ENCODE results near the gene INSIG2. TPM values are rescaled to one million over a fixed set of nuclear protein-coding genes. Genes with fewer than 3 reads are reported as not detected.

Gene INSIG2
- total and polyA plus RNA-seq, 2 of the 8 experiments (the other 6 are each of a cell fraction or from before 2014, with no cell fraction given): 7.0 to 11.2 TPM

DNA sequence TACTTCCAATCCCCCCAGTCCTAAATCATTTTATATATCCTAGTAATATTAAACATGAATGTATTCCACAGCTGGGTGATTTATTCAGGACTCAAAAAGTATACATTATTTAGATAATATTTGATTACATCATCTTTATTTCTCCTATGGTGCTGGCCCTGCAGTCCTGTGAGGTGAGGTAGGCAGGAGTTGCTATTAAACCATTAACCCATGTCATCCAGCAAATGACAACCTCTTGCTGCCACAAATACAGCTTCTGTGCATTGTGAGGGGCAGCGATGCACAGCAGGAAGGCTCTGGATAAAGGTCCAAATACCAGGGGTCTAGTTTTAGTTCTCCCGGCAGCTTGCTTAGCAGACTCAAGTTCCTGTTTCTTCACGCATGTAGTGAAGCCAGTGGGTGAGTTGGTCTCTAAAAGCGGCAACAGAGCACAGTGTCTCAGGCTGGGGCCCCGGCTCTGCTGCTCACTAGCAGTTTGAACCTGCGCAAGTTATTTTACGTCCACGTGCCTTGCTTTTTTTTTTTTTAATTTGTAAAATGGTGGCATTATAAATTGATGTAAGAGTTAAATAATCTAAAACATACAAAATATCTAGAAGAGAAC lies 36.1 kb downstream of the INSIG2 start:
- no peaks in the 10 kb centered on the region for H3K23me2 ChIP-seq (ENCODE audit: low read depth, low read length)
- no peak overlapping the region for H3K4me3 ChIP-seq (ENCODE audit: extremely low read depth in 1 of 4, insufficient read depth in 2 of 4, low read depth in 3 of 4, low read length in 4 of 4)
- no peak overlapping the region for H3K9ac ChIP-seq (replicated peaks in 1 of 4; ENCODE audit: extremely low read depth in 1 of 4, low read depth in 3 of 4, low read length in 3 of 4)
- H2BK20ac ChIP-seq (ENCODE audit: low read length): no peak overlapping the region
- no peak overlapping the region for H4K8ac ChIP-seq (ENCODE audit: extremely low read depth, insufficient read depth, low read length)
- no peak overlapping the region for H3K14ac ChIP-seq (ENCODE audit: insufficient read length)
- no peak overlapping the region for H2AFZ ChIP-seq (ENCODE audit: low read length)
- H3K56ac ChIP-seq (replicated peaks; ENCODE audit: insufficient read length, low read depth, low read length): no peak overlapping the region
- H4K5ac ChIP-seq (ENCODE audit: insufficient read length, low read depth, low read length): no peak overlapping the region
- 92% methylated on average over 8 of the region's 8 CpGs; no CpG with 5 or more reads in 1 of the 2 experiments for WGBS, 2 experiments (ENCODE audit: extremely low coverage in 1 of 2, insufficient coverage in 1 of 2, insufficient read length in 1 of 2, insufficient replicate concordance in 2 of 2, low coverage in 1 of 2, low lambda C conversion rate in 2 of 2, missing lambda C conversion rate in 1 of 2)
- no peak overlapping the region for H3K4ac ChIP-seq (replicated peaks; ENCODE audit: insufficient read length, low read depth, low read length)
- FAIRE-seq: no peak
- no peak overlapping the region for H4K91ac ChIP-seq (replicated peaks; ENCODE audit: insufficient read length, low read length)
- H3K36me3 ChIP-seq (ENCODE audit: control insufficient read depth in 2 of 4, insufficient read depth in 4 of 4, low read length in 3 of 4): no peaks in the 10 kb centered on the region
- H4K20me1 ChIP-seq (replicated peaks in 1 of 2; ENCODE audit: control insufficient read depth in 1 of 2, insufficient read depth in 2 of 2, low read length in 2 of 2): no peaks in the 10 kb centered on the region
- no peaks in the 10 kb centered on the region for H3K79me2 ChIP-seq (ENCODE audit: control insufficient read depth in 1 of 2, insufficient read depth in 2 of 2, low read length in 2 of 2)
- CTCF ChIA-PET (ENCODE audit: partially characterized antibody): no interaction called here
- H3K27me3 ChIP-seq (replicated peaks in 1 of 4; ENCODE audit: control insufficient read depth in 3 of 4, extremely low read depth in 1 of 4, insufficient read depth in 3 of 4, low read length in 3 of 4): no peaks in the 10 kb centered on the region
- H2BK120ac ChIP-seq (replicated peaks; ENCODE audit: low read depth, low read length): no peak overlapping the region
- no peak overlapping the region for H2BK15ac ChIP-seq (ENCODE audit: low read length)
- POLR2A ChIA-PET (ENCODE audit: partially characterized antibody): interaction anchor here (0.6 kb wide), 1 partner anchor 1031 kb away, joined by 3 read pairs; no protein-coding TSS in a partner anchor
- no peak overlapping the region for H2BK12ac ChIP-seq (ENCODE audit: low read depth, low read length)
- H3K27ac ChIP-seq (ENCODE audit: low read depth, low read length): no peak overlapping the region
- H2AK5ac ChIP-seq (ENCODE audit: low read depth, low read length): no peak overlapping the region
- H3K18ac ChIP-seq (ENCODE audit: extremely low read depth, low read length): no peak overlapping the region
- TF ChIP-seq EP300 (IDR thresholded peaks at IDR 0.05; ENCODE audit: borderline replicate concordance in 1 of 2, low read depth in 2 of 2, low read length in 2 of 2): no peak
- H3K23ac ChIP-seq (ENCODE audit: insufficient read length): no peak overlapping the region
- no peak overlapping the region for H3K4me2 ChIP-seq (ENCODE audit: insufficient read depth in 1 of 2, low read depth in 2 of 2, low read length in 2 of 2)
- no peaks in the 10 kb centered on the region for H3K79me1 ChIP-seq (ENCODE audit: low read depth, low read length)
- DNase-seq (ENCODE audit: low read depth in 1 of 2, low spot score in 2 of 2): no peak
- H3K9me3 ChIP-seq (ENCODE audit: insufficient read depth in 2 of 2, low read depth in 1 of 2, low read length in 1 of 2): no peaks in the 10 kb centered on the region
- no peak overlapping the region for H2BK5ac ChIP-seq (ENCODE audit: low read depth, low read length)
- no peaks in the 10 kb centered on the region for H3K4me1 ChIP-seq (replicated peaks in 1 of 4; ENCODE audit: control insufficient read depth in 3 of 4, insufficient read depth in 4 of 4, low read length in 3 of 4)
